Raji (cell line): ENCODE results near the gene KCTD21.

ENCODE experiments used
- POLR2A ChIP-seq: IDR thresholded peaks from 2 replicates; pipeline ENCODE4 v1.6.1; 2011; ENCODE audit warnings: low read depth, low read length, control low read depth; ENCODE audit not compliant: insufficient read depth

The KCTD21 gene

GRCh38 chr11:78149646-78150045, 38.8 kb downstream of the KCTD21 start:
- no peak for TF ChIP-seq POLR2A

DNA sequence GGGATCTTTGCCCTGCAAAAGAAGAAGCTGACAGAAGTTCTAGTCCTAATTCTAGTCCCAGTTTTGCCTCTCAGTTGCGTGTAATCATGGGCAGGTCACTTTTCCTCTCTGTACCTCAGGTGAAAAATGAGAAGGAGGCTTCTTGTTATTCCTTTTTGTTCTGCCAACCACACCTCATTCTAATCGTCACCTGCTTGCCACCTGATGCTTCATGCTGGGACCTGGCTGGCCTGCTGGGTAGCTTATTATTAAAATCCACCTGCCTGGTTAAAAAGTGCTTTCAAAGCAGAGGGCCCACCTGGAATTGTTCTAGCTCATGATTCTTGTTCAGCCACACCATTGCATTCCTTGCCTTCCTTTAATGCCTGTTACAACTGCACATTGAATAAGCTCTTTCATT, 40.6 kb downstream of the KCTD21 start:
- no peak for TF ChIP-seq POLR2A

DNA sequence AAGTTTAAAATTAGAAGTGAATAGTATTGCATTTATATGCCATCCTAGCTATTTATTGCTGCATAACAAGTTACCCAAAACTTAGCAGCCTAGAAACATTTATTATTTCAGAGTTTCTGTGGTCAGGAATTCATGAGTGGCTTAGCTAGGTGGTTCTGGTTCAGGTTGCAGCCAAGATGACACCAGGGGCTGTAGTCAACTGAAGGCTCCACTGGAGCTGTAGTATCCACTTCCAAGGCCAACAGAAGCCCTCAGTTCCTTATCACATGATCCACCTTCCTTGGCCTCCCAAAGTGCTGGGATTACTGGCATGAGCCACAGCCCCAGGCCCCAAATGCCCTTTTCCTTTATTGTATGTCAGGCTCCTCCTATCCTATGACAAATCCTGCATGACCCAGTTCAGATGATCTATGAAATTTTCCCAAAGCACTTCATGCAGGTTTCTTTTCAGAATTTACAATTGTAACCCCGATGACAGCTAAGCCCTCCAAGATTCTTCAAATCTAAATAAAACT, 42.9 kb downstream of the KCTD21 start:
- TF ChIP-seq POLR2A, result no peak

- no peak for TF ChIP-seq POLR2A
These were observed 47.9 kb downstream of the KCTD21 start for GRCh38 chr11:78140392-78141077.

DNA sequence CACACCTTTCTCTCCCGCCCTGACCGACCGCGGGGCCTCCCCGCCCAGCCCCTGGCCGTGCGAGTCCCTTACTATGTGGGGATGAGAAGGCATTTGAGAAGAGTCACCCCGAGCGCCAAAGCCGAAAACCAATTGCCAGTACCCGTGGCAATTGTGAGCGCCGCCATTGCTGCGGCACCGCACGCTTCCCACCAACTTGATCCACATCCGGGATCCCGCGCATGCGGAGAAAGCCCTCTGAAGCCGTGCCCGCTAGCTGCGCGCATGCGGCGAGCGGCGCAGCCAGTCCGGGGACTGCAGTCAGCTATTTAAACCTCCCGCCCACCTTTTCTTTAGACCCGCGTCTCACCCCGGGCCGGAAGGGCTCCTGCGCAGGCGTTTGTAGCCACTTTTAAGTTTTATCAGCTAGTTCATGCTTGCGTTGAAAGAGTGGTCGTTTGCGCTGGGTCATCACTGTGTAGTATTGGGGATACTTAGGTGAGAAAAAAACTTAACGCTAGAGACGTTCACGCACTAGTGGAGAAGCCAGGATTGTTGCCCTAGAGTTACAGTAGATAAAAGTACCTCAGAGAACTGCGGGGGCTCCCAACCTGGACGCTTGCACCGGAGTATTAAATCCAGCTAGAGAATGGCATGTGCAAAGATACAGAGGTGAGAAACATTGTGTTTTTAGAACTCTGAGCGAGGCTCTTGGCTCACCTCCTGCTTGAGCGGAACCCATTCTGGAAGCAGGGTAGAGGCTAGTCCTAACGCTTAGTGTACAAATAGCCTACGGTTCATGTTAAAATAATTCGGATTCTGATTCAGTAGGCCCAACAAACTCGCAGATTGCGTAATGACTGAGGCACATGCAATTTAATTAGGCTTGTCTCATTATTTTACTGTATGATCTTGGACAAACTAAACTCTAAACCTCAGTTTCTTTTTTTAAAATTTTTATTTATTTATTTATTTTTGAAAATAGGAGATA, 48.7 kb downstream of the KCTD21 start, which contains the start of gene ALG8:
Gene ALG8, minus strand, starts transcription at position 205 of the 970 bp plus-strand sequence. Its CDS starts 38 bp downstream, at position 167.
- TF ChIP-seq POLR2A, result peak; percentile 89

GRCh38 chr11:78138694-78139421, 49.6 kb downstream of the KCTD21 start:
- peak; percentile 49; the same call in 1 of the 2 replicates for TF ChIP-seq POLR2A

GRCh38 chr11:78138291-78138690, 50.1 kb downstream of the KCTD21 start:
- no peak for TF ChIP-seq POLR2A

DNA sequence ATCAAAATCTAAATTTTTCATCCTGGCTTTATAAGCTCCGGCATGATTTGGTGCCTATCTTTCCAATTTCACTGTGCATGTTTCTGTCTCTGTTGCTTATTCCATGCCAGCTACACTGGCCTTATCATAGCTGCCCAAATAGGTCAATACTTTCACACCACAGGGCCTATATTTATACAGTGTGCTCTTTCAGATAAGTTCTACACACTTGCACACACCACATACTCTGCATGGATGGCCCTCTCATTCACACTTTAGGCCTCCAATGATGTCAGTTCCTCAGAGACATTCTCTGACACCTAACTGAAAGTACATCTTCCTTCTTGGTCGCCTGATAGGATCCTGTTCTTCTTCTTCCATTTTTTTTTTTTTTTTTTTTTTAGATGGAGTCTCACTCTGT, 56.0 kb downstream of the KCTD21 start:
- no peak for TF ChIP-seq POLR2A

DNA sequence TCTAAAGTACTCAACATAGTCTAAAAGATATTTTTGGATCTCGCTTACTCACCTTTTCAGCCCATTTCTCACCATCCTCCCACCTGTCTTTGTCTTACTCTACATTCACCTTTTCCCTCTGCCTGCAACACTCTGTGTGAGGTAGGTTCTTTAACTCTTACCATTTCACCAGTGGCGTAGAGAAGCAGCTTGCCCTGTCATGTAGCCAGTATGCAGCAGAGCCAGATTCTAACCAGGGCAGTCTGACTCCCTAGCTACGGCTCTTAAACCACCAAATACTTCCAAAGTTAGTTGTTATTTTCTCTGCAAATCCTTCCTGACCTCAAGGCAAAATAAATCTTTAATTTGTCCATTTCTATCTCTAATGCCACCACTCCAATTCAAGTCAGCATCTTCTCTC, 56.5 kb downstream of the KCTD21 start:
- no peak for TF ChIP-seq POLR2A

- no peak for TF ChIP-seq POLR2A
These were observed 61.0 kb downstream of the KCTD21 start for GRCh38 chr11:78127403-78127802.
